GM12878 (cell line): Measurements from ENCODE around the gene TARBP1. TPM values are rescaled to one million over a fixed set of nuclear protein-coding genes. Genes with fewer than 3 reads are reported as not detected.

Source experiments
- ATAC-seq: fragments of 200-7000 bp; cut with Tn5 transposase; 3 replicates; pipeline ENCODE4 v1.9.1; 2020; ENCODE audit warnings: mild to moderate bottlenecking, moderate library complexity
- BruUV-seq: library from RNA; stranded (reverse); fragments of 400-500 nt; replicated peaks from 2 replicates; lab custom pipeline; 2021; lab: Mats Ljungman, UMichigan
- CTCF ChIA-PET: fragments of 300-600 bp; sonication (Branson Sonifier 250); formaldehyde crosslinking; extraction: SDS; loops from one replicate; lab custom pipeline; 2021; ENCODE audit warnings: inconsistent platforms; lab: Yijun Ruan, JAX
- POLR2A ChIA-PET: fragments of 350-600 bp; formaldehyde crosslinking; extraction: SDS; loops from one replicate; lab custom pipeline; 2021; ENCODE audit warnings: inconsistent platforms; lab: Charles Lee
- RAD21 ChIA-PET: fragments of 300-600 bp; sonication (Branson Sonifier 250); formaldehyde crosslinking; loops from one replicate; lab custom pipeline; 2023; ENCODE audit warnings: antibody characterized with exemption; ENCODE audit not compliant: unreplicated experiment; lab: Charles Lee
- SMC1A ChIA-PET: fragments of 300-600 bp; sonication (Branson Sonifier 250); formaldehyde crosslinking; loops from one replicate; lab custom pipeline; 2023; ENCODE audit not compliant: unreplicated experiment, uncharacterized antibody; lab: Charles Lee
- DNase-seq: peaks from one replicate; pipeline ENCODE4 v3.0.0-alpha.2; 2011; ENCODE audit warnings: low read depth, low spot score
- FAIRE-seq: peaks from 3 replicates; lab custom pipeline; 2011; peaks lifted over from hg19 to GRCh38; lab: Jason Lieb, UNC
- H2AFZ ChIP-seq: 2 replicates; pipeline ENCODE4 v1.6.0; 2011; ENCODE audit warnings: low read depth, low read length, control low read depth; ENCODE audit not compliant: control insufficient read depth
- H3K27ac ChIP-seq: 2 replicates; pipeline ENCODE4 v1.5.1; 2011; ENCODE audit warnings: control low read depth; ENCODE audit not compliant: control insufficient read depth, insufficient read depth
- H3K27me3 ChIP-seq, 2 experiments: replicated peaks in 1 of 2; 2 replicates each; pipeline versions ENCODE4 v1.6.0 to v1.6.1; 2011; ENCODE audit warnings: low read length in 1 of 2; ENCODE audit not compliant: control insufficient read depth in 2 of 2, insufficient read depth in 2 of 2
- H3K36me3 ChIP-seq, 2 experiments: 2 replicates each; pipeline ENCODE4 v1.5.1; 2011; ENCODE audit warnings: low read length in 1 of 2; ENCODE audit not compliant: control insufficient read depth in 2 of 2, insufficient read depth in 2 of 2
- H3K4me1 ChIP-seq: 2 replicates; pipeline ENCODE4 v1.6.1; 2011; ENCODE audit warnings: mild to moderate bottlenecking, low read length, moderate library complexity, mixed read lengths; ENCODE audit not compliant: control insufficient read depth, insufficient read depth
- H3K4me2 ChIP-seq: 2 replicates; pipeline ENCODE4 v1.6.0; 2011; ENCODE audit warnings: control low read depth; ENCODE audit not compliant: control insufficient read depth, insufficient read depth
- H3K4me3 ChIP-seq: fragments of 200-600 bp; sonication (generic); 2 replicates; pipeline ENCODE4 v1.5.1; 2016
- H3K79me2 ChIP-seq: 2 replicates; pipeline ENCODE4 v1.6.0; 2011; ENCODE audit warnings: low read length; ENCODE audit not compliant: control insufficient read depth, insufficient read depth
- H3K9ac ChIP-seq: 2 replicates; pipeline ENCODE4 v1.8.0; 2011; ENCODE audit warnings: low read length, control low read depth, mixed read lengths; ENCODE audit not compliant: control insufficient read depth, insufficient read depth
- H3K9me3 ChIP-seq: replicated peaks from 3 replicates; pipeline ENCODE4 v1.5.1; 2011; ENCODE audit warnings: mild to moderate bottlenecking, low read length; ENCODE audit not compliant: control insufficient read depth, insufficient read depth
- H4K20me1 ChIP-seq: 2 replicates; pipeline ENCODE4 v1.6.0; 2011; ENCODE audit not compliant: control insufficient read depth, insufficient read depth
- BHLHE40 ChIP-seq, 2 experiments: fragments of 450-650 bp in 1 of 2; IDR thresholded peaks; 2 replicates each; pipeline ENCODE4 v1.6.1; 2011 to 2017; ENCODE audit warnings: low read depth in 2 of 2, borderline replicate concordance in 1 of 2, improper control_type of control experiment in 1 of 2, low read length in 1 of 2, mild to moderate bottlenecking in 1 of 2
- HCFC1 ChIP-seq: fragments of 150-350 bp; IDR thresholded peaks from 2 replicates; pipeline ENCODE4 v1.6.1; 2014; ENCODE audit warnings: low read length
- HDGF ChIP-seq: fragments of 450-650 bp; IDR thresholded peaks from 2 replicates; pipeline ENCODE4 v1.6.1; 2016; ENCODE audit warnings: antibody characterized with exemption
- IKZF1 ChIP-seq: fragments of 450-650 bp; conservative IDR thresholded peaks from 2 replicates; pipeline ENCODE4 v1.6.1; 2017; ENCODE audit warnings: antibody characterized with exemption, mild to moderate bottlenecking
- RAD51 ChIP-seq: fragments of 450-650 bp; IDR thresholded peaks from 2 replicates; pipeline ENCODE4 v1.6.1; 2016; ENCODE audit warnings: moderate library complexity, mild to moderate bottlenecking, inconsistent platforms
- RUNX3 ChIP-seq: IDR thresholded peaks from 2 replicates; pipeline ENCODE4 v1.6.1; 2012; ENCODE audit warnings: low read length, inconsistent platforms
- SPI1 ChIP-seq: IDR thresholded peaks from 2 replicates; pipeline ENCODE4 v1.6.1; 2011; ENCODE audit warnings: low read depth, mild to moderate bottlenecking, low read length, moderate library complexity, borderline replicate concordance; ENCODE audit not compliant: insufficient read depth
- ZNF384 ChIP-seq: IDR thresholded peaks from 2 replicates; pipeline ENCODE4 v1.6.1; 2012; ENCODE audit warnings: low read depth, mild to moderate bottlenecking, low read length, improper control_type of control experiment, borderline replicate concordance
- WGBS: methylation state at CpG from one replicate; pipeline ENCODE4 v1.1.6; 2016; ENCODE audit warnings: low lambda C conversion rate; ENCODE audit not compliant: insufficient replicate concordance, insufficient coverage; ENCODE audit errors: missing lambda C conversion rate; 5-methylcytosine and 5-hydroxymethylcytosine counted together
- in situ Hi-C: fragments of 300-500 bp; cut with MboI; formaldehyde crosslinking; loops from 9 replicates; pipeline ENCODE4 v1.14.3; 2018; ENCODE audit warnings: mixed read lengths
- intact Hi-C: fragments of 100-400 bp; cut with micrococcal nuclease; formaldehyde crosslinking; loops from one replicate; pipeline ENCODE4 v1.14.2; 2022; ENCODE audit not compliant: unreplicated experiment
- polyA plus RNA-seq, 11 experiments: library from polyadenylated mRNA; depleted of rRNA in 4 of 11; unstranded in 6 of 11; stranded (reverse) in 5 of 11; fragments of >200 nt; fragmentation: Nextera tagmentation in 4 of 11; fragmentation: Illumina TruSeq in 1 of 11; extraction: Ambion mirVana in 4 of 11; extraction: Trizol in 1 of 11; gene quantifications; 1 replicate in 1 of 11; 2 replicates in 10 of 11; pipeline versions ENCODE4 v1.2.1 to v1.2.3, GENCODE V29; 2011 to 2016; ENCODE audit warnings: inconsistent platforms in 2 of 11, missing spikeins in 2 of 11, low read depth in 1 of 11
- total RNA-seq, 4 experiments: library from RNA; depleted of rRNA in 3 of 4; stranded (reverse); fragments of >200 nt in 3 of 4; fragmentation: Illumina TruSeq in 1 of 4; extraction: Trizol in 1 of 4; gene quantifications; 2 replicates each; pipeline versions ENCODE4 v1.2.1 to v1.2.3, GENCODE V29; 2013 to 2021
- TF ChIP-seq, protein P1 (sequence below): IDR thresholded peaks from 2 replicates; pipeline ENCODE4 v1.6.1; 2012; ENCODE audit warnings: low read depth, low read length, improper control_type of control experiment
- TF ChIP-seq, protein P2 (sequence below): fragments of 450-650 bp; IDR thresholded peaks from 2 replicates; pipeline ENCODE4 v1.6.1; 2017; ENCODE audit warnings: mild to moderate bottlenecking, moderate library complexity

TARBP1 gene
- total and polyA plus RNA-seq, 10 of the 15 experiments (the other 5 are each of a cell fraction or from before 2014, with no cell fraction given), result 10.8 to 94.4 (median 35.3) TPM

DNA sequence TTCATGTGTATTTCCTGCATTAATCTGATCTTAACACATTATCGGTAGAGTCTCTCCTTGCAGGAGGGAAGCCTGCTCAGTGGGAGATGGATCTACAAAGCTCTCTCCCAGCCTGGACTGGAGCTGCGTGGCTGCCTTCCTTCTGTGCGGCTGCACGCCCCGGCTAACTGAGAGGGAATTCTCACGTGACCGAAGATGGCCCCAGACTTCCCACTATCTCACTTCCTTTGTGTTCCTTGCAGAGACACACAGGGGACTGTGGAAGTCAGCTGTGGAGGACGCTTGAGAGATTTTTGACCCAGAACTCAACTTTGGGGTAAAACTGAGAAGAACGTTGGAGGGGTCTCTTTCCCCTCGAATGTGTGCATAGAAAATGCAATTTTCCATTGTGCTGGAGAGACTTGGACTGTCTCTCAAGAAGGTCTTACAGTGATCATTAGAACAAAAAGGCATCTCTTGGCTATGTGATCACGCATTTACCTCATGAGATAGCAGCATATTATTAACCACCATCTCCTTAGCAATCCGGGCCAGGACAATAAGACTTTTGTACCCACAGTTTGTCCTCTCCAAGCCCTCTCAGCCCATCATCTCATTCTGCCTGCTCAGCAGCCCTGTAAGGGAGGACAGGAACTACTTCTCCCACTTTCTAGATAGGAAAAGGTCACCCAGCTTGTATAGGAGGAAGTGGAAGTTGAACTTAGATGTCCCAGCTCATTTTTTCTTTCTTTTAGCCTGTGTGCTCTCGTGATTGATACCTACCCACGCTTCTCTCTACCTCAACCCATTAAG, 49.3 kb upstream of the TARBP1 start:
- H2AFZ ChIP-seq, result peak overlapping the region; percentile 17; the same call in 1 of the 2 replicates
- ChIA-PET RAD21 (interaction anchor here (1.0 kb wide), 1 partner anchor 28 kb away, joined by 3 read pairs; no protein-coding TSS in a partner anchor), POLR2A (interaction anchor here (0.6 kb wide), 1 partner anchor 618 kb away, joined by 7 read pairs; no protein-coding TSS in a partner anchor), CTCF (interaction anchor here (1.4 kb wide), 1 partner anchor 27 kb away, joined by 3 read pairs; no protein-coding TSS in a partner anchor), SMC1A (interaction anchor here (1.2 to 3.4 kb wide), 5 partner anchors 10 to 73 kb away, joined by 3 to 20 read pairs (median 5); no protein-coding TSS in a partner anchor)
- FAIRE-seq, result no peak
- no peaks in the 10 kb centered on the region for H3K36me3 ChIP-seq
- H3K79me2 ChIP-seq, result no peaks in the 10 kb centered on the region
- no peak for DNase-seq
- no peaks in the 10 kb centered on the region for H4K20me1 ChIP-seq
- H3K4me3 ChIP-seq, result no peak overlapping the region
- H3K9me3 ChIP-seq, result no peaks in the 10 kb centered on the region
- in situ Hi-C loops, result no loop called here
- no TSS peak for BruUV-seq
- no peak for TF ChIP-seq HCFC1
- peak; percentile 64 to 69 for TF ChIP-seq BHLHE40 (IDR thresholded peaks at IDR 0.05; ENCODE audit: borderline replicate concordance in 1 of 2, low read depth in 2 of 2, low read length in 1 of 2)
- TF ChIP-seq SPI1, result peak; percentile 53; the same call in 1 of the 2 replicates
- WGBS, result 41% methylated on average over 14 of the region's 14 CpGs
- peaks cover 12% of the 10 kb centered on the region for H3K4me1 ChIP-seq
- H3K27ac ChIP-seq, result no peak overlapping the region
- H3K4me2 ChIP-seq, result peak overlapping the region; percentile 20; the same call in 1 of the 2 replicates
- intact Hi-C loops, result no loop called here
- no peak; the same call in 2 of the 3 replicates for ATAC-seq
- H3K27me3 ChIP-seq, result no peaks in the 10 kb centered on the region; a peak in 1 of 4 replicates
- H3K9ac ChIP-seq, result no peak overlapping the region

DNA sequence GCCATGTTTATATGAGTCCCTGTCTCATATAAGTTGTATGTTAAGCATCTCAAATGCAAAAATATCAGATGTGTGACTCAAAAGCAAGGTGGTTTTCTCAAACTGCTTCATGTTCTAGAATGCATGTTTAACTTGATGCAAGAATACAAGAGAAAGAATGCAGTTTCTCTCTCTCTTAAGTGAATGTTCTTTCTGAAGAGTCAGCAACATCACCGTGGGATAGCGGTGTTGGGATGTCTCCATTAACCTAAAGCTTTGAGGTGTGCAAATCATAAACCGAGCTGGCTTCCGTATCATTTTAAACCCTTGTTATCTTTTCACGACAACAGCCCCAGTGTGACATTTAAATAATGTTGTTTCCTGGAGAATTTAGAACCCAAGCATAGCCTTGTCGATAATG, 48.4 kb upstream of the TARBP1 start:
- ATAC-seq (no peak), DNase-seq (no peak), FAIRE-seq (no peak)
- Histone ChIP-seq H2AFZ (no peak overlapping the region), H3K4me2 (no peak overlapping the region), H3K4me3 (no peak overlapping the region), H3K27ac (no peak overlapping the region), H3K9ac (no peak overlapping the region), H3K9me3 (no peaks in the 10 kb centered on the region), H4K20me1 (no peaks in the 10 kb centered on the region), H3K79me2 (no peaks in the 10 kb centered on the region), H3K36me3 (no peaks in the 10 kb centered on the region), H3K4me1 (peaks cover 21% of the 10 kb centered on the region), H3K27me3 (no peaks in the 10 kb centered on the region; a peak in 1 of 4 replicates)
- ChIA-PET POLR2A (no interaction called here), CTCF (interaction anchor here (1.4 kb wide), 1 partner anchor 26 kb away, joined by 3 read pairs; no protein-coding TSS in a partner anchor), RAD21 (interaction anchor here (0.9 to 2.6 kb wide), 2 partner anchors 11 to 27 kb away, joined by 3 to 8 read pairs; no protein-coding TSS in a partner anchor), SMC1A (interaction anchor here (1.2 to 1.9 kb wide), 4 partner anchors 9 to 74 kb away, joined by 3 to 4 read pairs (median 3); no protein-coding TSS in a partner anchor)
- 91% methylated on average over 6 of the region's 6 CpGs for WGBS
- BruUV-seq, result no TSS peak
- in situ Hi-C loops (no loop called here), intact Hi-C loops (no loop called here)
- TF ChIP-seq RAD51 (no peak), HDGF (no peak), IKZF1 (no peak), RUNX3 (no peak), ZNF384 (no peak)
- TF ChIP-seq, protein P1, sequence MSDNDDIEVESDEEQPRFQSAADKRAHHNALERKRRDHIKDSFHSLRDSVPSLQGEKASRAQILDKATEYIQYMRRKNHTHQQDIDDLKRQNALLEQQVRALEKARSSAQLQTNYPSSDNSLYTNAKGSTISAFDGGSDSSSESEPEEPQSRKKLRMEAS, result no peak
- TF ChIP-seq, protein P2, sequence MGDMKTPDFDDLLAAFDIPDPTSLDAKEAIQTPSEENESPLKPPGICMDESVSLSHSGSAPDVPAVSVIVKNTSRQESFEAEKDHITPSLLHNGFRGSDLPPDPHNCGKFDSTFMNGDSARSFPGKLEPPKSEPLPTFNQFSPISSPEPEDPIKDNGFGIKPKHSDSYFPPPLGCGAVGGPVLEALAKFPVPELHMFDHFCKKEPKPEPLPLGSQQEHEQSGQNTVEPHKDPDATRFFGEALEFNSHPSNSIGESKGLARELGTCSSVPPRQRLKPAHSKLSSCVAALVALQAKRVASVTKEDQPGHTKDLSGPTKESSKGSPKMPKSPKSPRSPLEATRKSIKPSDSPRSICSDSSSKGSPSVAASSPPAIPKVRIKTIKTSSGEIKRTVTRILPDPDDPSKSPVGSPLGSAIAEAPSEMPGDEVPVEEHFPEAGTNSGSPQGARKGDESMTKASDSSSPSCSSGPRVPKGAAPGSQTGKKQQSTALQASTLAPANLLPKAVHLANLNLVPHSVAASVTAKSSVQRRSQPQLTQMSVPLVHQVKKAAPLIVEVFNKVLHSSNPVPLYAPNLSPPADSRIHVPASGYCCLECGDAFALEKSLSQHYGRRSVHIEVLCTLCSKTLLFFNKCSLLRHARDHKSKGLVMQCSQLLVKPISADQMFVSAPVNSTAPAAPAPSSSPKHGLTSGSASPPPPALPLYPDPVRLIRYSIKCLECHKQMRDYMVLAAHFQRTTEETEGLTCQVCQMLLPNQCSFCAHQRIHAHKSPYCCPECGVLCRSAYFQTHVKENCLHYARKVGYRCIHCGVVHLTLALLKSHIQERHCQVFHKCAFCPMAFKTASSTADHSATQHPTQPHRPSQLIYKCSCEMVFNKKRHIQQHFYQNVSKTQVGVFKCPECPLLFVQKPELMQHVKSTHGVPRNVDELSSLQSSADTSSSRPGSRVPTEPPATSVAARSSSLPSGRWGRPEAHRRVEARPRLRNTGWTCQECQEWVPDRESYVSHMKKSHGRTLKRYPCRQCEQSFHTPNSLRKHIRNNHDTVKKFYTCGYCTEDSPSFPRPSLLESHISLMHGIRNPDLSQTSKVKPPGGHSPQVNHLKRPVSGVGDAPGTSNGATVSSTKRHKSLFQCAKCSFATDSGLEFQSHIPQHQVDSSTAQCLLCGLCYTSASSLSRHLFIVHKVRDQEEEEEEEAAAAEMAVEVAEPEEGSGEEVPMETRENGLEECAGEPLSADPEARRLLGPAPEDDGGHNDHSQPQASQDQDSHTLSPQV, result no peak
